HL-60 (cell line): ENCODE data around the gene FRRS1L.

ENCODE experiments used
- CTCF ChIP-seq: IDR thresholded peaks from one replicate; pipeline ENCODE4 v1.5.1; 2011; ENCODE audit warnings: low read length, control low read depth, inconsistent platforms; ENCODE audit not compliant: insufficient read depth
- POLR2AphosphoS5 ChIP-seq: IDR thresholded peaks from 2 replicates; pipeline ENCODE4 v1.6.1; 2012; ENCODE audit warnings: low read depth

- TF ChIP-seq CTCF (no peak), POLR2AphosphoS5 (no peak)
Observed at GRCh38 chr9:109213285-109214121, 46.5 kb upstream of the FRRS1L start.
